Renal cortex interstitium (tissue), 15 donors: ENCODE results near the gene ORMDL3. TPM values are rescaled to one million over a fixed set of nuclear protein-coding genes. Genes with fewer than 3 reads are reported as not detected.

ENCODE experiments used
- DNase-seq, 11 donors: peaks; one replicate each; pipeline ENCODE4 v3.0.0-alpha.2; 2013; ENCODE audit warnings: low read depth in 9 of 11, low spot score in 4 of 11; ENCODE audit errors: extremely low read depth in 1 of 11
- long read RNA-seq, 16 experiments: transcript quantifications; one replicate each; lab custom pipeline, GENCODE V29; 2026
- polyA plus RNA-seq, 3 donors: library from polyadenylated mRNA; unstranded; fragments of 120-200 nt; gene quantifications; one replicate each; pipeline ENCODE4 v1.2.1, GENCODE V29; 2013; ENCODE audit not compliant: insufficient read length in 3 of 3

Gene ORMDL3, protein sequence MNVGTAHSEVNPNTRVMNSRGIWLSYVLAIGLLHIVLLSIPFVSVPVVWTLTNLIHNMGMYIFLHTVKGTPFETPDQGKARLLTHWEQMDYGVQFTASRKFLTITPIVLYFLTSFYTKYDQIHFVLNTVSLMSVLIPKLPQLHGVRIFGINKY
- 10 to 100 TPM; 87.8 to 92.0 (median 88.8) TPM for polyA plus RNA-seq
- long read RNA-seq, donor 1, transcript ORMDL3-201 (4 exons, 2,111 nt), result major isoform, 12 of 12 reads
- long read RNA-seq, donor 1, partial matches to known transcripts, result 0 of 12 reads
- long read RNA-seq, donor 1, other reads (novel, unspliced or antisense), result 0 of 12 reads
- long read RNA-seq, donor 2, transcript ORMDL3-204 (4 exons, 2,106 nt), result minor isoform, 7 of 20 reads
- long read RNA-seq, donor 2, transcript ORMDL3-201 (4 exons, 2,111 nt), result major isoform, 13 of 20 reads
- long read RNA-seq, donor 2, partial matches to known transcripts, result 0 of 20 reads
- long read RNA-seq, donor 2, other reads (novel, unspliced or antisense), result 0 of 20 reads
- long read RNA-seq, donor 3, transcript ORMDL3-204 (4 exons, 2,106 nt), result minor isoform, 5 of 28 reads
- long read RNA-seq, donor 3, transcript ORMDL3-201 (4 exons, 2,111 nt), result major isoform, 23 of 28 reads
- long read RNA-seq, donor 3, partial matches to known transcripts, result 0 of 28 reads
- long read RNA-seq, donor 3, other reads (novel, unspliced or antisense), result 0 of 28 reads
- long read RNA-seq, donor 4, transcript ORMDL3-201 (4 exons, 2,111 nt), result major isoform, 8 of 12 reads
- long read RNA-seq, donor 4, partial matches to known transcripts, result 0 of 12 reads
- long read RNA-seq, donor 4, other reads (novel, unspliced or antisense), result 0 of 12 reads
- long read RNA-seq, donor 5, result 0 reads
- long read RNA-seq, donor 6, transcript ORMDL3-201 (4 exons, 2,111 nt), result major isoform, 11 of 14 reads
- long read RNA-seq, donor 6, partial matches to known transcripts, result 0 of 14 reads
- long read RNA-seq, donor 6, other reads (novel, unspliced or antisense), result 0 of 14 reads
- long read RNA-seq, donor 7, transcript ORMDL3-204 (4 exons, 2,106 nt), result minor isoform, 8 of 29 reads
- long read RNA-seq, donor 7, transcript ORMDL3-201 (4 exons, 2,111 nt), result major isoform, 21 of 29 reads
- long read RNA-seq, donor 7, partial matches to known transcripts, result 0 of 29 reads
- long read RNA-seq, donor 7, other reads (novel, unspliced or antisense), result 0 of 29 reads
- long read RNA-seq, donor 8, result 0 reads
- long read RNA-seq, donor 9, transcript ORMDL3-204 (4 exons, 2,106 nt), result minor isoform, 6 of 15 reads
- long read RNA-seq, donor 9, transcript ORMDL3-201 (4 exons, 2,111 nt), result major isoform, 9 of 15 reads
- long read RNA-seq, donor 9, partial matches to known transcripts, result 0 of 15 reads
- long read RNA-seq, donor 9, other reads (novel, unspliced or antisense), result 0 of 15 reads
- long read RNA-seq, donor 10, transcript ORMDL3-201 (4 exons, 2,111 nt), result major isoform, 21 of 29 reads
- long read RNA-seq, donor 10, transcript ORMDL3-204 (4 exons, 2,106 nt), result minor isoform, 8 of 29 reads
- long read RNA-seq, donor 10, partial matches to known transcripts, result 0 of 29 reads
- long read RNA-seq, donor 10, other reads (novel, unspliced or antisense), result 0 of 29 reads
- long read RNA-seq, donor 11, transcript ORMDL3-201 (4 exons, 2,111 nt), result major isoform, 14 of 18 reads
- long read RNA-seq, donor 11, partial matches to known transcripts, result 0 of 18 reads
- long read RNA-seq, donor 11, other reads (novel, unspliced or antisense), result 0 of 18 reads
- long read RNA-seq, donor 12, transcript ORMDL3-201 (4 exons, 2,111 nt), result major isoform, 7 of 18 reads
- long read RNA-seq, donor 12, partial matches to known transcripts, result 10 of 18 reads
- long read RNA-seq, donor 12, other reads (novel, unspliced or antisense), result 0 of 18 reads
- long read RNA-seq, donor 13, result 0 reads
- long read RNA-seq, donor 14, transcript ORMDL3-201 (4 exons, 2,111 nt), result major isoform, 17 of 42 reads
- long read RNA-seq, donor 14, partial matches to known transcripts, result 22 of 42 reads
- long read RNA-seq, donor 14, other reads (novel, unspliced or antisense), result 0 of 42 reads
- long read RNA-seq, donor 15, transcript ORMDL3-201 (4 exons, 2,111 nt), result major isoform, 8 of 11 reads
- long read RNA-seq, donor 15, partial matches to known transcripts, result 0 of 11 reads
- long read RNA-seq, donor 15, other reads (novel, unspliced or antisense), result 0 of 11 reads
- long read RNA-seq, donor 16, transcript ORMDL3-201 (4 exons, 2,111 nt), result major isoform, 36 of 46 reads
- long read RNA-seq, donor 16, transcript ORMDL3-204 (4 exons, 2,106 nt), result minor isoform, 10 of 46 reads
- long read RNA-seq, donor 16, partial matches to known transcripts, result 0 of 46 reads
- long read RNA-seq, donor 16, other reads (novel, unspliced or antisense), result 0 of 46 reads

DNA sequence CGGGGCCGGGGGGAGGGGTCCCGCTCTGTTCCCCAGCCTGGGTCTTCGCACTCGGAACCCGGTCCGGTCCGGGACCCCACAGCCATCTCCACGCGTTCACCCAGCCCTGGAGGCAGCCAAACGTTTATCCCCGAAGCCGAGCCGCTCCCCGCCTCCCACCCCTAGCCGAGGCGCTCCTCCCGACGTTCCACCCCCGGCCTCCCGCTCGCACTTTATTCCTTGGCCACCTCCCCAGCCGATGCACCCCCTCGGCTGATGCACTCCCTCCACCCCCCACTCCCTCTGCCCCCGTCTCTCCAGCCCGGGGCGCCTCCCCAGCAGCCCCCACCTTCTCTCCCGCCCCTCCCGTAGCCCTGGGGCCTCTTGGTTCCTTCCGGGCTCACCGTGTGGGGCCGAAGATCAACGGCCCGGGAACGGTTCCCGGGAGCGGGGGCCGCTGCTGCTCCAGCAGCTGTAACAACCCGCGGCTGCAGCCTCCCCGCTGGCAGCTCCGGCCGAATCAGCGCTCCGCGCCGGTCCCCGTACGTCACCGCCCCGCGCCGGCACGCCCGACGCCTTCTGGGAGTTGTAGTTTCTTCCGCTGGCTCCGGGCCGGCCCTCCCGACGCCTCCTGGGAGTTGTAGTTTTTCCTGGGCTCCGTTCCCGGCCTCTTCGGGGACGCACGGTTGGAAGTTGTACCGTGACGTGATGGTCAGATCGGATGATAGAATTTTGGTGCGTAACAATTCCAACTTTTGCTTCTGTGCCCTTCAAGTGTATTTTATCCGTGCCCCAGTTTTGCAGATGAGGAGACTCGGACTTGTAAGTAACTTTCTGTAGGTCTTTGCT, at the start of gene ORMDL3, which contains the start of gene LRRC3C:
TSS of gene ORMDL3 (minus strand) at position 501 of the 828 bp plus-strand sequence. CDS start 3,398 bp downstream, outside the sequence.
TSS of gene LRRC3C (plus strand) at position 632 of the 828 bp plus-strand sequence. CDS start 13,792 bp downstream, outside the sequence.
- DNase-seq, result peak; percentile 78 to 93 (median 91)

DNA sequence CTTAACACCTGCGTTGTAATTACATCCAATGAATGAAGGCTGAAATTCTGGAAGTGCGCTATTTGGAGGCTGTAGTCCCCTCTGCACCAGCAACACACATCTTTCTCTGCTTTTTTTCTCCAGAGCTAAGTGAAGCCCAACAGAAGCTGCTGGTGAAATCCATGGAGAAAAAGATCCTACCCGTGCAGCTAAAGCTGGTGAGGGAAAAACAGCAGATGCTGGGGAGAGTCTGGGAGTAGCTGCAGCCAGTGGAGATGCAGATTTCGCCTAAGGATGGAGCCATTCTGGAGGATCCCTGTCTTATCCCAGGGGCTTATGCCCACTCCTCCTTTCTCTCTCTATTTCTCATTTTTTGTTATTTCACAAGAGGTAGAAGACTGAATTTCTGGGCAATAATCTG, 48.4 kb upstream of the ORMDL3 start:
- no peak for DNase-seq

DNA sequence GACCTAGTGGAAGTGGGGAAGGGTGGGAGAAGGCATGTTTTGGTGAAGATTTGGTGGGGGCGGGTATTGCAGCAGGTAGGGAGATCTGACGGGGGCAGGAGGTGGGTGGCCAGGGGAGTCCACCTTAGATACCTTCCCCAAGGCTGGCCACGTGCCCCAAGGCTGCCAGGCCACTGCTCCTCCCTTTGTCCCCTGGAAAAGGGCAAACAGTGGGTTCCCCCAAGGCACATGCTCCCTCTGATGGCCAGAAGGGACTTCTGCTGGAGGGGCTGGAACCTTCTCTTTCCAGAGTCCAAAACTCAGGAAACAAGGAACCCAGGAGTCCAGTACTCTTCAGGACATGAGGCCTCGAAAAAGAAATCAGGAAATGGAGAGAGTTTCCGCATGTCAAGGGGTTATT, 47.0 kb upstream of the ORMDL3 start:
- no peak for DNase-seq

DNA sequence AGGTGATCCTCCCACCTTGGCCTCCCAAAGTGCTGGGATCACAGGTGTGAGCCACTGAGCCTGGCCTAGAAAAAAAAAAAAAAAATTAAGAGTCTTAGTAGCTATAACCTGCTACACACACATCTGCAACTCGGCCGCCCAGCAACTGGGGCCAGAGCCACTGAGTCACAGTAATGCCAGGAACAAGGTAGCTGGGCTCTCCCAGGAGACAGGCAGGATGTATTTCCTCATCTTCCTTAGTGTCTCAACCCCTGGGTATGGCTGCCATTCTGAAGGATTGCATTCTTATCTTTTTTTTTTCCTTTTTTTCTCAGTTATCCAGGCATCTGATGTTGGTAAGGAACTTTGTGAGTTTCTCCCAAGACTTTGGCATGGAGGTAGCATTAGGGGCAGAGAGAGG, 46.1 kb upstream of the ORMDL3 start:
- no peak for DNase-seq

DNA sequence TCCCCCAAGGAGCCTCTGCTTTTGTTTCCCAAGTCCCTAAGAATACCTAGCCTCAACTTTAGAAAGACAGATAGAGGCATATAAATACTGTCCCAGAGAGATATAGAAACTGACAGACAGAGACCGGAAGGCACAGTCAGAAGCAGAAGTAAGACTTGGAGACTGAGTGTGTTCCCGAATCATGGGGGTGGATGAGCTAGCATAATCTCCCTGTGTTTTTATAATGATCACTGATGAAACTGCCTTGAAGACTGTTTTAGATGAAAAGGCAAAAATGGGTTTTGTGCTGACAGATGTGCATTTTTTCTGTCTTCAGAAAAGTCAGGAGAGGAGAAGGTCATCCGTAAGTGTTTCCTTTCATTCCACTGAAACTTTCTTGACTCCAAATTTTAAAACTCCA, 44.9 kb upstream of the ORMDL3 start:
- no peak for DNase-seq

DNA sequence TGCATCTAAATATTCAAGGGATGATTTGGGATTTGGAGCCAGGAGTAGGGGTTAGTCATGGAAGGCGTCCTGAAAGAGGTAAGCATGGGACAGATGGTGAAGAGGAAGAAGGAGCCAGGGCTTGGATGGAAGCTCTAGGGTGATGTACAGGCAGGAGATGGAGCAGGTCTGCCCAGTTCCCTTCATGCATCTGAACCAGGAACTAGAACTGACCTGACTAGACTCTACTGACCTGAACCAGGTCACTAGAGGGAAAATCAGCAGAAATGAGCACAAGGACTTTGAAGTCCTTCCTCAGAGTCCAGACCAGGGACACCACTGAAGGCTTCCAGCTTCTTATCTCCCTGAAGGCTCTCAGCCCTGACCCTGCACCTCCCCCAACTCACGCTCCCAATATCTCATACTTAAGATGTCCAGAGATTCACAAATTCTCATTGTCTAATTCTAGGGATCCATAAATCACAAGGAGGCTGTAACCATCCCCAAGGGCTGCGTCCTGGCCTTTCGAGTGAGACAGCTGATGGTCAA, 43.7 kb upstream of the ORMDL3 start:
- DNase-seq, result no peak

DNA sequence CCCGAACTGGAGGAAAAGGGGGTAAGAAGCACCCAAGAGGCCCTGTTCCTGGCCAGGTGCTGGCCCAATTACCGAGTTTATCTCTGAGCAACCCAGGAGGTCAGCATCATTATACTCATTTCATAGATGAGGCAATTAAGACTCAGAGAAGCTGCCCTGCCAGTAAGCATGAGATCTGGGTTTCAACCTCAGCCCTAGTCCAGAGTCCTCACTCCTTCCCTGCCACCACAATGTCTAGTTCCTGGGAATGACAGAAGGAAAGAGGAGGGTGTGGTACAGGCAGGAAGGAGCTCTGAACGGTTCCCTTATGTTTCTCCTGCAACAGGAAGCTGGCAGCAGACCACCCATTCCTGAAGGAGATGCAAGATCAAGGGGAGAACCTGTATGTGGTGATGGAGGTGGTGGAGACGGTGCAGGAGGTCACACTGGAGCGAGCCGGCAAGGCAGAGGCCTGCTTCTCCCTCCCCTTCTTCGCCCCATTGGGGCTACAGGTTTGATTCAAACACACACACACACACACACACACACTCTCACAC, 42.8 kb upstream of the ORMDL3 start:
- DNase-seq, result no peak

DNA sequence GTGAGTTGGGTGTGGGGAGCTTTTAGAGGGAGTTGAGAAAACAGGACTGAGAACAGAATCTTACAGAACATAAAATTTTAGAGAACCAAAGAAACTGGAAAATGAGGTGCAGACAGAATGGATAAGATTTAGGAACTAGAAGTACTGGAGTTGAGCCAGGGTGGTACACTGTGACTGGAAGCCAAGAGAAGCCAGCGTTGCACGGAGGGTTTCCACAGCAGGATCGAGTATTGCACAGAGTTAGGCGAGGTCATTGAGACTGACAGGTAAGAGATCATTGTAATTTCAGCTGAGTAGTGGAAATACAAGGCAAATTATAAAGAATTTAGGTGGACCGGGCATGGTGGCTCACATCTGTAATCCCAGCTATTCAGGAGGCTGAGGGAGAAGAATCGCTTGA, 42.0 kb upstream of the ORMDL3 start:
- no peak for DNase-seq

DNA sequence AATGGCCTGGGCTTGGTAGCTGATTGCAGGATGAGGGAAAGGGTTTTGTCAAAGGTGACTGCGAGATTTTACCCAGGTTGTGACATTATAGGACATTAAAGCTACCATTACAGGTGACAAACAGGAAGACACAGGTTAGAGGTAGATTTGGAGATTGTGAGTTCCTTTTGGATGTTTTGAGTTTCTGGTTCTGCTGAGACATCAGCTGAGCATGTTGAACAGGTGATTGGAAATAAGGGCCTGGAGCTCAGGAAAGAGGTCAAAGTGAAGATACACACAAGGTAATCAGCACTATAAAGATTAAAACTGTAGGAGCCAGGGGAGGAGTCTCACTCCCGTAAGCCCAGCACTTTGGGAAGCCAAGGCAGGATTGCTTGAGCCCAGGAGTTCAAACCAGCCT, 41.4 kb upstream of the ORMDL3 start:
- no peak for DNase-seq

DNA sequence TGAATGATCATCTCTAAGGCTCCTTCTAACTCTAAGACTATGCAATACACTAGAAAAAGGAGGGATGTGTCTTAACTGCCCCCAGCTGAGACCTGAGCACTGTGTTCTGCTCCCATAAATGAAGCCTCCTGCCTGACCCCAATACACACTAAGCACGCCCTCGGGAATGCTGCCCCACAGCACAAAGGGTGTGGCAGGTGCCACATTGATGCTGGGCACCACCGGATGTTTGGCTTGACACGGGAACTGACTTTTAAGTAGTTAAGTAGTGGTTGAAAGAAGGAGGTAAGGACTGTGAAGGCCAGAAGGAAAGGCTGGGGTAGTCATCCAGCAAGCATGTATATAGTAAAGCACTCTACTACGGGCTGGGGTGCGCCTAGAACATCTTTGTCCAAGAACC, 39.4 kb upstream of the ORMDL3 start:
- DNase-seq, result no peak

DNA sequence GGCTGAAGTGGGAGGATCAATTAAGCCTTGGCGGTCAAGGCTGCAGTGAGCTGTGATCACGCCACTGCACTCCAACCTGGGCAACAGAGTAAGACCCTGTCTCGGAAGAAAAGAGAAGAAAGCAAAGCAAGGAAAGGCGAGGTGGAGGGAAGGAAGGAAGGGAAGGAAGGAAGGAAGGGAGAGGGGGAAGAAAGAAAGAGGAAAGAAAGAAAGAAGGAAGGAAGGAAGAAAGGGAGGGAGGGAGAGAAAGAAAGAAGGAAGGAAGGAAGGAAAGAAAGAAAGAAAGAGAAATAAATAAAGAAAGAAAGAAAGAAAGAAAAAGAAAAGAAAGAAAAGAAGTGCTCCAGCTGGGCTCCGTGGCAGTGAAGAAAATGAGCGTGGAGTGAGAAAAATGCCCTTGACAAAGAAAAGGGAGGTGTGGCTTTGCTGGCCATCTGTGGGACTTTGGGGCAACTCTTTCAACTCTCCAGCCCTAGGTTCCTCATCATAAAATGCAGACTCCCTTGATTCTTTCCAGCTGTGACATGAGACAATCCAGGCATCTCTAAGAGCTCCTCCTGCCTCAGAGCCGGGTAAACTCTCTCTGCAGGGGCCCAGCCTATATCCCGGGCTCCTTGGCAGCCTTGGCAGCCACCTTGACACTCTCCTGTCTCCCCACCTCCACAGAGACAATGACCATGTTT, 37.8 kb upstream of the ORMDL3 start:
- no peak for DNase-seq

DNA sequence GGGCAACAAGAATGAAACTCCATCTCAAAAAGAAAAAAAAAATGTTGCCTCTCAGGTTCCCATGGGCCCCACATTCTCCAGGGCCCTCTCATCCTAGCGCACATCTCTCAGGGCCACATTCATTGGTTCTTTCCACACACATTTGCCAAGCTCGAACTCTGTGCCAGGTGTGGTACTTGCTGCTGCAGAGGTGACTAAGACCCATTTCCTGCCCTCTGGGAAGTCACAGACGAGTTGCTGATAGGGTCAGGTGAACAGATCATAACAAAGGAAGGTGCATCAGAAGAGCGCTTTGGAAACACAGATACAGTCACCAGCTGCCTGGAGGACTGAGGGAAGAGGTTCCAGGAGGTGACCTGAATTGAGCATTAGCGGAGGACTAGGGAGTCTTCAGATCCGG, 36.4 kb upstream of the ORMDL3 start:
- no peak for DNase-seq

DNA sequence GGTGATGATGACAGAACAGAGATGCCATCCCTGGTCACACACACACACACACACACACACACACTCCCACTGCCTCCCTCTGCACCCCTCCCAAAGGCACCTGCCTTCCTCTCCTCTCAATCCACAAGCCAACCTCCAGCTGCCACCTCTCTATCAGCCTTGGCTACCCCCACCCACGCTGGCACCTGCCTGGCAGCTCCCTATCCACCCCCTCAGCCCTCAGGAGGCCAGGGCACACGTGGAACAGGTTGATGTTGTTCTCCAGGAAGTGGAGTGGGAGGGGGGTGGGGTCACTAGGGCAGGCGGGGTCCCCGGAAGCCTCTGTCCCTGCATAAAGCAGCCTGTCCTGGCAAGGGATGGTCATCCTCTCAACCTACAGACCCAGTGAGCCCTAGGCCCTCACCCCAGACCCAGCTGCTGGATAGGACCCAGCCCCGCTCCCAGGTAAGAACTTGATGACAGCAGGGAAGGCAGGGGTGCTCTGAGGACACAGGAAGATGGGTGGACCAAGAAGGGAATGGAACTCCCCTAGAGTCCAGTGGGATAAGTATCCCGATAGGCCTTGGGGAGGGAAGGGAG, 35.3 kb upstream of the ORMDL3 start, which contains the start of gene GSDMA:
TSS of gene GSDMA (plus strand) at position 363 of the 579 bp plus-strand sequence. CDS start 2,684 bp downstream, outside the sequence.
- no peak for DNase-seq

DNA sequence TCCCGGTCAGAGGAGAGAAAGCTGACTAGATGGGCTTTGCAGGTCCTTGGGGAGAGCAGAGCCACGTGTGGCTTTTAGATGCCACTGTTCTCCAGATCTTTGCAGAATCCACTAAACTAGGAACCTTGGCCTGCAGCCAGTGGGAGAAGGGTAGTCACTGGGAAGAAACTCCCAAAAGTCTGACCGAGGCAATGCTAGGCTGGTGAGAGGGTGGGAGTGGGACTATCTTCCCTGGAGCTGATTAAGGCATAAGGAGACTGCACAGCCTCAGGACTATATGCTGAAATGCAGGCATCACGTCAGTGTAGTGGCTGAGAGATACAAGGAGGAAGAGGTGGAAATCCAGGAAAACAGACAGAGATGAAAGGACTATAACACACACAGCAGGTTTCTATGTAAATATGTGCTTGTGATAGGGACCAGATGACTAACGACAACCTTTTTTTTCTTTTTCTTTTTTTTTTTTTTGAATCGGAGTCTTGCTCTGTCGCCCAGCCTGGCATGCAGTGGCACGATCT, 33.2 kb upstream of the ORMDL3 start:
- no peak for DNase-seq
